Measurements from ENCODE around the gene RBM38.
"Not testable (repeated sequence)": the region's sequence is repeated elsewhere in the genome, so short reads cannot be mapped to it uniquely, and the experiment has no call there.

RBM38 gene

DNA sequence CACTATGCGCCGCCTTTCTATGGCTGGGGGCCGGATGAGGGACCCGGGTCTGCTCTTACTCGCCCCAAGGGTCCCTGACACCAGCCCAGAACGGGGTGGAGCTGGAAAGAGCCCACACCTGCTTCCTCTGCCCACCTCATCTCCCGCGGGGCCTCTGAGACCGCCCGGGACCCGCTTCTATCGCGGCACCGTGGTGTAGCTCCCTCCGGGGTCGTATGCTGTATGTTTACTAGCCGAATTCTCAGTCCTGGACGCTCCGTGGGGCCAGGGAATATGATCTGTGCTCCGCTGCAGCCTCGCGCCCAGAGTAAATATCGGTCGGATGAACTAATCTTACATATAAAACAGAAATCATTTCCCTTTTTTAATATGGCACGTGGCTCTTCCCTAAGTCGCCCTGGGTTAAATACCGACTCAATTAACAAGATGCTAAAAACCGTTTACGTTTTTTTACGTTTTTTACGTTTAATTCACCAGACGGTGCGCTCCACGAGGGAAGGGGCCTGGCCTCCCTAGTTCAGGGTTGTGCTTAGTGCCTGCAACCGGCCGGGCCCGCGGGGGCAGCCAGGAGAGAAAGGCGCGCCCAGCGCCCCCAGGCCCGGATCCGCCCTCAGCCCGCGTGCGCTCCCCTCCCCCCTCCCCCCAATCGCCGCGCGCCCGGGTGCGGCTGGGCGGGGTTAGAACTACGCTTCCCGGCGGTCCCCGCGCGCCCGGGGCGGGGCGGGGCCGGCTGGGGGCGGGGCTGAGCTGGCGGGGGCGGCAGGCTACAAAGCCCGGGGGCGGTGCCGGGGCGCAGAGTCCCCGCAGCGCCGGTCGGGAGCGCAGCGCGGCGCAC, at the start of gene RBM38:
Gene RBM38 (plus strand): TSS at position 793 of the 835 bp plus-strand sequence. CDS start 186 bp downstream, outside the sequence.
- peak; percentile 55 to 65 for ATAC-seq

DNA sequence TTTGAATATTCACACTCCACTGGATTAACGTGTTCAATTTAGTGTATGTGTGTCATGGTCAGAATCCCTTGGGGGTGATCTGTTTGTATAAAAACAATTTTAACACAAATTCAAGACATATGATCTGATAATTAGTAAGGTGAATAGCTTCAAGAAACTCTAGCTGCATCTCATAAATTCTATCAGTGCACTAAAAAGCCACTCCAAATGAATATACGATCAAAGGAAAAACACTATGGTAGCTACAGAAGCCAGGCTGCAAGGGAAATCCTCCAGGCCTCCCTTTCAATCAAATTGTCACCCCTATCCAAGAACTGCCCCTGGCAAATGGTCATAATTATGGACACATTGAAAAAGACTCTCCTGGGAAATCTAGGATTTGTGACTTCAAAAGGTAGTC, 49.5 kb upstream of the RBM38 start:
- ATAC-seq, result no peak

DNA sequence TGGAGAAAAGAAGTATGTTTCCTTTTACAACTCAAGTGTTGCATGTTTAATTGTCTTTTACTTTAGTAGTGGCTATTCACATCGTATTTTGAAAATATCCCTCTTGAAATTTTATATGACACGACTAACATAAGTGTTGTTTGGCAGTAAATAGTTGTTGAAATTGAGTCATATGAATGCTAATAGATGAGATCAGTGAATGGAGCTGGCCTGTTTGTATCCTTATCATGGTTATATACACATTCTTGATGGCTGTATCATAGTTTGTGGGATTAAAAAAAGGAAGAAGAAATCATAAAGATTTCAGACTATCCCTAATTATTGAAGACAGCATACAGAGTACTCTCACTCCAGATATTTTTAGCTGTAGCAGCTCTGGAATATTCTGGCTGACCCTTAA, 48.4 kb upstream of the RBM38 start:
- no peak for ATAC-seq

DNA sequence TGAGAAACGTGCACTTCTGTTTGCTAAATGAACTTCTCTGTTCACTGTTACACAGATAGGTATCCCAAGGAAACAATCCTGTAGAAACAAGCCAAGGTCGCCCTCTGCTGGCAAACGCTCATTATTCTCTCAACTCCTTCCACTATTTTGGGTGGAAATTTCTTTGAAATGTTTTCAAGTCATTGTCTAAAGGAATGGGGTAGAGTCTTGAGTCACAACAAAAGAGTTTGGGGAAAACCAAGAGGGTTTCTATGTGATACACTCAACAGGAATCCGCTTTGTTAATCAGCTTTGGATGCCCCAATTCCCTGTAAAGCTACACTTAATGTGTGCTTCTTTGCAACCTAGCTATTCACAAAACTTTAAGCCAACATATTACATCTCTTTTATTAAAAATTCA, 44.7 kb upstream of the RBM38 start:
- peak in 1 of 2 donors; percentile 30 for ATAC-seq

DNA sequence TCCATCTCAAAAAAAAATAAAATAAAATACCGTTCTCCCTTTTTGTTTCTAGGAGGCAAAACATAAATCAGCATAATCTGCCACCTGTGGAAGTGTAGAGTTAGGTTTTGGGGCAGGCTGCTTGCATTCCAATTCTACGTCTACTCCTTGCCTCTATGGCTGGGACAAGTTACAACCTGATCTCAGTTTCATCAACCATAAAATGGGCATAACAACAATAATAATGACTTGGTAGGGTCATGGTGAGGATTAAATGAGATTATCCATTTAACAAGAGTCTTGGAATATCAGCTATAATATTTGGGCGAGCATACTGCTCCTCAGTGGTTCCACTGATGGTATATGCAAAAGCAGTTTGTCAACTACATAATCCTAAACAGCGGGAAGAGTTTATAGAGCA, 43.8 kb upstream of the RBM38 start:
- no peak for ATAC-seq

DNA sequence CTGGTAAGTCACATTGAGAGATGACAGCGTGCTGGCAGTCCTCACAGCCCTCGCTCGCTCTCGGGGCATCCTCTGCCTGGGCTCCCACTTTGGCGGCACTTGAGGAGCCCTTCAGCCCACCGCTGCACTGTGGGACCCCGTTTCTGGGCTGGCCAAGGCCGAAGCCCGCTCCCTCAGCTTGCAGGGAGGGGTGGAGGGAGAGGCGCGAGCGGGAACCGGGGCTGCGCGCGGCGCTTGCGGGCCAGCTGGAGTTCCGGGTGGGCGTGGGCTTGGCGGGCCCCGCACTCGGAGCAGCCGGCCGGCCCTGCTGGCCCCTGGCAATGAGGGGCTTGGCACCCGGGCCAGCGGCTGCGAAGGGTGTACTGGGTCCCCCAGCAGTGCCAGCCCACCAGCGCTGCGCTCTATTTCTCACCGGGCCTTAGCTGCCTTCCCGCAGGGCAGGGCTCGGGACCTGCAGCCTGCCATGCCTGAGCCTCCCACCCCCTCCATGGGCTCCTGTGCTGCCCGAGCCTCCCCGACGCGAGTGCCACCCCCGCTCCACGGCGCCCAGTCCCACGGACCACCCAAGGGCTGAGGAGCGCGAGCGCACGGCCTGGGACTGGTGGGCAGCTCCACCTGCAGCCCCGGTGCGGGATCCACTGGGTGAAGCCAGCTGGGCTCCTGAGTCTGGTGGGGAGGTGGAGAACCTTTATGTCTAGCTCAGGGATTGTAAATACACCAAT, 42.8 kb upstream of the RBM38 start:
- ATAC-seq, result not testable (repeated sequence)

DNA sequence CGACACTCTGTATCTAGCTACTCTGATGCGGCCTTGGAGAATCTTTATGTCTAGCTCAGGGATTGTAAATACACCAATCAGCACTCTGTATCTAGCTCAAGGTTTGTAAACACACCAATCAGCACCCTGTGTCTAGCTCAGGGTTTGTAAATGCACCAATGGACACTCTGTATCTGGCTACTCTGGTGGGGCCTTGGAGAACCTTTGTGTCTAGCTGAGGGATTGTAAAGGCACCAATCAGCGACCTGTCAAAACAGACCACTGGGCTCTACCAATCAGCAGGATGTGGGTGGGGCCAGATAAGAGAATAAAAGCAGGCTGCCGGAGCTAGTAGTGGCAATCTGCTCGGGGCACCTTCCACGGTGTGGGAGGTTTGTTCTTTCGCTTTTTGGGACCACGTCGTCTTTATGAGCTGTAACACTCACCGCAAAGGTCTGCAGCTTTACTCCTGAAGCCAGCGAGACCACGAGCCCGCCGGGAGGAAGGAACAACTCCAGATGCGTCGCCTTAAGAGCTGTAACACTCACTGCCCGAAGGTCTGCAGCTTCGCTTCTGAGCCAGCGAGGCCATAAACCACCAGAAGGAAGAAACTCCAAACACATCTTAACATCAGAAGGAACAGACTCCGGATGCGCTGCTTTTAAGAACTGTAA, 42.1 kb upstream of the RBM38 start:
- ATAC-seq, result not testable (repeated sequence)

DNA sequence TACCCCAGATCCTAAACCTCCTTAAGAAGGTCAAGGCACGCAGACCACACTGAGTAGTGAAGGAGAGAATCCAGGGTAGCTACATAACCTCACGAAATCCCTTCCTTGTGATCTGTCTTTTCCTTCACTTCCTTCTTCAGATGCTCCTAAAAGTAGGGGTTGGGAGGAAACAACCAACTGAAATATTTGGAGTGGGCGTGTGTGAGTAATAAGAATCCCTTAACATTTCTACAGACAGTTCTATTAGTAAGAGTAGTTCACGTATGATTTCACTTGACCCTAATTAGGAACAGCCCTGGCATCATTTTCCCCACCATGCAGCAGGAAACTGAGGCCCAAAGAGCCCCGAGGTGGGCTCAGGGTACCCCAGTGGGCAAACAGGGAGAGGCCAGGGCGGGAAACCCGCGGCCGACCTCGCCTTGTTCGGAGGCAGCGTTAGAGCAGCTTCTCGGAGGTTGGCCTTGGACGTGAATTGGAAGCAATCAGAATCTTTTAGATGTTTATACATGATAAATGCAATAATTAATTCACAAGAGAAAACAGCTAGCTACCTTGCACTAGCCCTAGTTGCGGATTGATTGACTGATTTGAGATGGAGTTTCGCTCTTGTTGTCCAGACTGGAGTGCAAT, 41.0 kb upstream of the RBM38 start:
- no peak for ATAC-seq

DNA sequence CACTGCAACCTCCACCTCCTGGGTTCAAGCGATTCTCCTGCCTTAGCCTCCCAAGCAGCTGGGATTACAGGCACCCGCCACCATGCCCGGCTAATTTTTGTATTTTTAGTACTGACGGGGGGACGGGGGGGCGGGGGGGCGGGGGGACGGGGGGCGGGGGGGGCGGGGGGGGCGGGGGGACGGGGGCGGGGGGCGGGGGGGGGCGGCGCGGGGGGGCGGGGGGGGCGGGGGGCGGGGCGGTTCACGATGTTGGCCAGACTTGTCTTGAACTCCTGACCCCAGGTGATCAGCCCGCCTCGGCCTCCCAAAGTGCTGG, 40.5 kb upstream of the RBM38 start:
- not testable (repeated sequence) for ATAC-seq

DNA sequence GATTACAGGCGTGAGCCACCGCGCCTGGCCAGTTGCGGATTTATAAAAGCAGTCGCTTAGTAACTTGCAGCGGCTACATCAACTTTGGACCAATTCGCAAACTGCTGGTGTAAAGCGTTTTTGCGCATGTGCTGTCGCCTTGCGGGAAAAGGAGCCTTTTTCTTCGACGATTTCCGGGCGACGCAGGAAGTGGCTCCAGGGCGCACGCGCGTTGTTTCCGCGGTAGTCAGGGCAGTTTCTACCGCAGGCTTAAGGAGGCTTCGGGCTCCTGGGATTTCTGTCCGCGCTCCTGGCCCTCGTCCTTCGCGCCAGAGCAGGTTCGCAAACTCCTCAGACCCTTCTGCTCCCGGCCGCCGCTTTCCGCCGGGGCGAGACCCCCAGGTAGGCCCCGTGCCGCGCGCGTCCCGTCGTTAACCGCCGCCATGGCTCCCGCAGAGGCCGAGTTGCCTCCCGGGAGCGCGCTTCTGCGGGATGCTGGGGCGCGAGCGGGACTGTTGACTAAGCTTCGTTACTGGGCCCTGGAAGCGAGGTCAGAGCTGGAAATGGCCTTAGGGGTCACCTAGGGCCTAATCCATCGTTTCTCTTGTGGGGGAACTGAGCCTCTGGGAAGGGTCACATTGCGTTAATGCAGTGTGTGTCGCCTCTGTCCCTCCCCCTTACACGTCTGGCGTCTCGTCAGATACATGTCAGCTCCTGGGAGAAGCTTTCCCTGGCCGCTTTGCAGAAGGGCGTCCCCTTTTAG, 40.0 kb upstream of the RBM38 start, which contains the start of gene RAE1:
Gene RAE1 (plus strand): TSS at position 214 of the 742 bp plus-strand sequence. CDS start 2,784 bp downstream, outside the sequence.
- peak; percentile 77 to 87 for ATAC-seq

DNA sequence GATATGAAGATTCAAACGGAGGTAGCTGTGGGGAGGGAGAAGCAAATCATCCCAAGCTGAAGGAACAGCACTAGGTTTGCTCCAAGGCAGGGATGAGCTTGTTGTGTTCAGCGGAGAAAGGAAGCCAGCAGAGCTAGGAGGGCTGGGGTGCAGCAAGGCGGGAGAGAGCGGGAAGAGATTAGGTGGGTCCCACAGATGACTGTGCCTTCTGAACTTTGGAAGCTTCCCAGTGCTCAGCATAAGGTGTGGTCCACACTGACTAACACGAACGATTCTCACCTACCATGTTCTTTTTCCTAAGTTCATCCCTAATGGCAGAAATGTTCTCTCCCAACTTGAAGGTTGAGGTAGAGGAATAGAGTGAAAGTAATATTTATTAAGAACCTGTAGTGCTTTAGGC, 38.9 kb upstream of the RBM38 start:
- no peak for ATAC-seq

DNA sequence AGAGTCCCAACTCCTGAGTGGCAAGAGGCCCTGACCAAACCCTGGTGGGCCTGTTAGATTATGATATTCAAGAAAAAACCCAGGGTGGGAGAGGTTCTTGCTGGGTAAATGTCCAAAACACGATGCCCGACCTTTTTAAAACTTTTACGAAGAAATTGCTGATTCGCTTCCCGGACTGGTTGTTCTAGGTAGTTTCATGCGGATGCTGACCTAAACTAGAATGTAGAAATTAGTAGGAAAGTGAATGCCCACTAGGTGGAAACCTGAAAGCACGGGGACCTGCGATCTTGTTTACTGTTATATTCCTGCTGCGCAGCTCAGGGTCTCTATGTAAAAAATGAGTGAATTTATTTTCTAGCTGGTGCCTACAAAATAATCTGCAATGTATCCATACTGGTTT, 37.8 kb upstream of the RBM38 start:
- no peak for ATAC-seq

DNA sequence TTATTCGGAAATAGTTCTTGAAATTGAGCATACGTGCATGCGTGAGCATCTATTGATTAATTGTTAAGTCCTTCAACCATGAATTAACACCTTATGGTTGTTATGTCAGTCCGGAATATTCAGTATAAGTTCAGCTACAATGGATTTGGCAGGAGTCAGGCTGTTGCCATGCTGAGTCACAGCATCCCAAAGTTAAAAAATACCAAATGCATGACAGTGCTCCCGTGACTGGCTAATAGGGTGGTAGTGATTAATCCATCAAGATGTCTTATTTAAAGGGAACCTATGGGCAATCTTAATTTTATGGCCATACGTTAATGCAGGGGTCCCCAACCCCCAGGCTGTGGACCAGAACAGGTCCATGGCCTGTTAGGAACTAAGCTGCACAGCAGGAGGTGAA, 29.7 kb upstream of the RBM38 start:
- ATAC-seq, result no peak

DNA sequence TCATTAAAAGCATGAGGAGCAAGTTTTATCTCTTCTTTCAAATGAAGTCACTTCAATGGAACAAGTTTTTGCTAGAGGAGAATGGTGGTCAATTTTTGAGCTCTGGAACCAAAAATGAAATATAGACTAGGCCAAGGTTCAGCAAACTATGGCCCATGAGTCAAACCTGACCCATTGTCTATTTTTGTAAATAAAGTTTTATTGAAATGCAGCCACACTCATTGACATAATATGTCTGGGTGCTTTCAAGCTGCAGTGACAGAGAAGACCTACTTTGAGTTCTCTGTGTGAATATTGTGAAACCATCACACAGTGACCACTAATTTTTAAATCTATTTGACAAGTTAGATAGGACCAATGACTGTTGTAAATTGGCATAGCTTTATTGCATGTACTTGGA, 26.7 kb upstream of the RBM38 start:
- ATAC-seq, result no peak

DNA sequence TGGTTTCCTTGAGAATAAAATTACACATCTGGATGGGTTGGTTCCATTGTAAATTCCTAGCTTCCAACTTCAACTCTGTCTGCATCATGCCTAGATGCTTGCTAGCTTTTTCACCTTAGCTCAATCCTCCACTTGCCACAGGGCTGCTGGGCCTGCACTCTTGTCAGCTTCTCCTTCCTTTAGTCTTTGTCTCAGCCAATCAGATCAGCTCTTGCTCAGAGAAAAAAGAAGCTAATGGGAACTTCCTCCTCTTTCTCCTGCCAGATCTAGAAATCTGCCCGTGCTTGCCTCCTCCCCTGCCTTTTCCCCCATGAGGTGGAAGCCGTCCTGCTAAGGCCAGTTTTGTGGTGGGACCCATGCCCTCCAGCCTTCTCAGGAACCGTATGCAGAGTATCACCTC, 21.6 kb upstream of the RBM38 start:
- ATAC-seq, result no peak

DNA sequence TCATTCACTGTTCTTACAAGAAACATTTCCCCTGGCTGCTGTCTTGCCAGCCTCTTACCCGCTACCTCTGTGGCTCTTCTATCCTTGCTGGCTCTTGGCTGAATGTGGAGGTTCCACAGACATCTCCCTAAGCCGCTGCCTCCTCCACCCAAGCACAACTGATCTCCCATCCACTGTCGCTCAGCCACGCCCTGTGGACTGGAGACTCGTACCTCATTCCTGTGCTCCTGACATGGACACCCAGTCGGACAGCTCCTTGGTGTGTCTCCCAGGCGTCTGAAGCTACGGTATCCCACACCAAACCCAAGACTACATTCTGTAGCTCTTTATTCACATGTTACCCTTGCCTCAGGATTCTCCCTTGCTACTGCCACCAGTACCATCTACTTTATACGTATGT, 20.9 kb upstream of the RBM38 start:
- no peak for ATAC-seq

DNA sequence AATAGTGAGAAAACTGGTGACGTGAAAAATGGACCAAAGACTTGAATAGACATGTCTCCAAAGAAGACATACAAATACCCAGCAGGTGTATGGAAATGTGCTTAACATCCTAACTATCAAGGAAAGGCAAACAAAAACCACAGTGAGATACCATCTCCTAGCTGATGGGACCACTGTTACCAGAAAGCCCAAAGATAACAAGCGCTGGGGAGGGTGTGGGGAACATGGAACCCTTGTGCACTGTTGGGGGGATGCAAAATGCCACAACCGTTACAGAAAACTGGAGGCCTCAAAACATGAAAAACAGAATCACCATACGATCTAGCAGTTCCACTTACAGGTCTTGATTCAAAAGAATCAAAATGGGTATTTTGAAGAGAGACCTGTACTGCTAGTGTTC, 19.8 kb upstream of the RBM38 start:
- no peak for ATAC-seq

DNA sequence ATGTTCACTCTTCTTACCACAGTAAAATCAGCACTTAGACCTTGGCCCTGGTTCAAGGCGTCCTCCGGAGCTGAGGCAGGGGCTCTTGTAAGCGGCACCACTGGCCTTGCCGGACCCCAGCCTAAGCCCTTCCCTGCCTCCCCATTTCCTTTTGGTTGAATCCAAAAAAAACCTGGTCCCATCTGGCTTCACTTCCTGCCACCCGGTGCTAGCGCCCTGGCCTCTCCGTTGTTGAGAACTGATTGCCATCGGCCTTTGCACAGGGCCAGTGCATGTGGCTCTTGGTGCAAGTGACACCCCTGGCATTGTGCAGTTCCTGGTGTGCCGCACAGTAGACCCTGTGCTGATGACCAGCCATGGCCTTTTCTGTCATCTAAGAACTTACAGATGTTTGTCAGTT, 19.0 kb upstream of the RBM38 start:
- ATAC-seq, result no peak

DNA sequence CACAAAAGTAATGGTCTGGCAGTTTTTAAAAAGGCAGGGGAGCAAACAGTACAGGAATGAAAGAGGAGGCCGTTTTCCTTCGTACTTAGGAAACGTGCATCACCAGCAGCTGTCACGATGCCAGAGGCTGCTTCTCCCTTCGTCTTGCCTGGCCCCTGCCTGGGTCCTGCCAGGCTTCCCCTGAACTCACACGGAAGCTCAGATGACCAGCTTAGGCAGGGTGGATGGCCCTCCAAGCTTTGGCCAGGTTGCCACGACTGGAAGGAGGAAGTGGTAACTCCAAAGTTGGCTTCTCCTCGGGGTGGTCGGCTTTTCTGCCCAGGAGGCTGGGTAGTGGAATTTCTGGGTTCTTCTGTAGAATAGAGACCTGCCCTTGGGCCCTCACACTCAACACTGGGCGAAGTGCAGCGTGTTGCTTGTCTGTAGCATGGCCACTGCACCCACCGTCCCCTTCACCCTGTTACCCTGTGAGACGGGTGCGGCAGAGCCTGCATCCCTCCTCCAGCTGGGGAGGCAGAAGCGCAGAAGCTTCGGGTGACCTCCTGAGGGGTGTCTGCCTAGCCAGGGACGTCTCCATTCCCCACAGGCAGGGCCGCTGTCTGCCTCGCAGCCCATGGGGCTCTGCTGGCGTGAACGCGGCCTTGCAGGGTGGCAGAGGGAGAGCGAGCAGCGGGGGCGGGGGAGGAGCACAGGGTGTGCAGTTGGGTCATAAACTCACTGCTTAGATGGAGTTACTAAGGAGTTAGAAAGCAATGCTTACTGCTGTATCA, 18.4 kb upstream of the RBM38 start:
- peak in 1 of 2 donors; percentile 7 for ATAC-seq

DNA sequence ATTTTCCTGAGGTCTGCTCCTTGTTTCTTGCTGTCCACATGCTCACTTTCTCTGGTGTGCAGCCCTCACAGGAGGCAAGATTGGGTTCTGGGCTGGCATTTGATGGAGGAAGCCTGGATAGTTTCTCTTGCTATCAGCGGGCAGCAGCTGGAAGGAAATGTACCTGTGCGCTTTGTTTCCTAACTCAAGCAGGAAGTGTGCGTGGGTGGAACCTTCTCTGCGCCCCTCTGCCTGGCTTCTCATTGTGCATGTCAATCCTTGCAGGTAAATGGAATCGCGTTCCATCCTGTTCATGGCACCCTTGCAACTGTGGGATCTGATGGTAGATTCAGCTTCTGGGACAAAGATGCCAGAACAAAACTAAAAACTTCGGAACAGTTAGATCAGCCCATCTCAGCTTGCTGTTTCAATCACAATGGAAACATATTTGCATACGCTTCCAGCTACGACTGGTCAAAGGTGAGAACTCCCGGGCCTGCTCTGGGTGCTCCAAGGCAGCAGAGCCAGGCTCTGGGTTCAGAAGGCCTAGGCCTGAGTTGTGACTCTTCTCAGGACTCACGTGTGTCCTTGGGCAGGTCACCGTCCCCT, 16.8 kb upstream of the RBM38 start:
- ATAC-seq, result no peak

DNA sequence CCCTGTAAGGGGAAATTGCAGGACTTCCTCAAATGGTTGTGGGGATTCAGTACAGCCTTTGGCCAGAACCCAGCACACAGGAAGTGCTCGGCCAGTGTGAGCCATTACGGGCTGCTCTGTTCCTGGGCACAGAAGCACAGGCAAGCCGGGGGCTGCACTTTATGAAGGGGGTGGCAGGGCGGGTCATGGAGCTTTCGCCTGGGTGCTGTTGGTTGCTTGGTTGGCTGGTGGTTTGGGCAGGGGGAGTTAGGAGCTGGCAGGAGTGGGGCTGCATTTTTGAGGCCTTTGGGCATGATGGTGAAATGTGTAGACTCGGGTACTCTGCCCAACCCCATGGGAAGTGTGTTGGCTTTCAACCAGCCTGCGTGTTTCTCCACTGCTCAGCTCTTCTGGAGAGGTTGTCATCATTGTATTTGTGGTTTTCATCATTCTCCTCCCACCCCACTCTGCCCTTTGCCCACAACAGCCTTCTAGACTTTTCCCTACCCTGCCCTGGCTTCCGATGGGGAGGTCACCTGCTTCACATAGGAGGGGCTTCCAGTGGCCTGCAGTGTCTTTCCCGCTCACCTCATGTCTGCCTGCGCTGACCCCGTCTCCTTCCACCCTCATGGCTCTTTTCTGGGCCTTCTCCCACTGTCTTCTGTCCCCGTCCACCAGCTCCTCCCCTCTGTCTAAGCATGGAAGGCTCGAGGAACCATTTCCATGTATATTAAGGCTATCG, 16.1 kb upstream of the RBM38 start:
- ATAC-seq, result no peak
